ENCODE measurements around the gene SPATA25. TPM values are rescaled to one million over a fixed set of nuclear protein-coding genes. Genes with fewer than 3 reads are reported as not detected.
A peak's percentile ranks its signal among the peaks of the same experiment; 100 is the strongest.

SPATA25 gene
- total and polyA plus RNA-seq, 2 experiments from 2014 or later: 7.4 to 42.8 TPM

DNA sequence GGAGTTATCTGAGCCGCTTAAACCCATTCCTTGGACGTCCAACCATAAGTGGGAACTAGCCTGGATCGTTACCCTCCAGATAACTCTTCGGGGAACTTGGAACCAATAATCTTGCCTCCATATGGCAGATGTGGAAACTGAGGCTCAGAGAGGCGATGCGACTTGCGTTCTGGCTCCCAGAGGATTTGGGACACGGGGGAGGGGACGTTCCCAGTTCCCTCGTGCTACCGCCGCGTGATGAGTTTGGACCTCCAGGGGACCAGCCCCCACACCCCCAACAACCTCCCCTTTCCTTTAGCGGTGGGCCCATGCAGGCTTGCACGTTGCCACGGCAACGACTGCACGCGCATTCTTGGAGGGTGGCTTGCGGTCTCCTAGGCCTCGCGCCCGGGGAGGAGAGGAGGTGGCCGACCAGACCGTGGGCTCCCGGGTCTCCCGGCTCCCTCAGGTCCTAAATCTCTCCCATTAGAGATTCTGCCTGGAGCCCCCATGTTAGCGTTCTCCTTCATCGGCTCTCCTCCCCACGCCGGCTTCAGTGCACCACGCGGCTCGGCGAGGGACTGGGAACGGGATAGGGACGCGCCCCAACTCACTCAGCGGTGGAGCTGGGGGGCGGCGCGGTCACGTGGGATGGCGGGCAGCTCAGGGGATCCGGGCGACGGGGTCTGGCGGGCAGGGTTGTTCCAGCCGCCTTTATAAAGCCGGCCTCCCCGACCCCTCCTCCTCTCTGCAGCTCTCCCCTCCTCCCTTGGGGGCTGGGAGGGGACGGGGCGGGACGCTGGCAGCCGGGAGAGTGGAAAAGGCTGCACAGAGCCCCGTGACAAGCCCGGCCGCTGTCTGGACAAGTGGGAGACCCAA lies 24.3 kb upstream of the SPATA25 start, which contains the start of gene PLTP:
Gene PLTP (minus strand): TSS at position 670 of the 858 bp plus-strand sequence. CDS start 703 bp downstream, outside the sequence.
- Histone ChIP-seq H3K27ac (peak within 1 kb of the TSS; percentile 81), H3K4me1 (ENCODE audit: low read depth) (no peaks in the 10 kb centered on the region)
- TF ChIP-seq, protein P1, sequence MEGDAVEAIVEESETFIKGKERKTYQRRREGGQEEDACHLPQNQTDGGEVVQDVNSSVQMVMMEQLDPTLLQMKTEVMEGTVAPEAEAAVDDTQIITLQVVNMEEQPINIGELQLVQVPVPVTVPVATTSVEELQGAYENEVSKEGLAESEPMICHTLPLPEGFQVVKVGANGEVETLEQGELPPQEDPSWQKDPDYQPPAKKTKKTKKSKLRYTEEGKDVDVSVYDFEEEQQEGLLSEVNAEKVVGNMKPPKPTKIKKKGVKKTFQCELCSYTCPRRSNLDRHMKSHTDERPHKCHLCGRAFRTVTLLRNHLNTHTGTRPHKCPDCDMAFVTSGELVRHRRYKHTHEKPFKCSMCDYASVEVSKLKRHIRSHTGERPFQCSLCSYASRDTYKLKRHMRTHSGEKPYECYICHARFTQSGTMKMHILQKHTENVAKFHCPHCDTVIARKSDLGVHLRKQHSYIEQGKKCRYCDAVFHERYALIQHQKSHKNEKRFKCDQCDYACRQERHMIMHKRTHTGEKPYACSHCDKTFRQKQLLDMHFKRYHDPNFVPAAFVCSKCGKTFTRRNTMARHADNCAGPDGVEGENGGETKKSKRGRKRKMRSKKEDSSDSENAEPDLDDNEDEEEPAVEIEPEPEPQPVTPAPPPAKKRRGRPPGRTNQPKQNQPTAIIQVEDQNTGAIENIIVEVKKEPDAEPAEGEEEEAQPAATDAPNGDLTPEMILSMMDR (IDR thresholded peaks at IDR 0.05; ENCODE audit: low read depth, low read length): no peak

DNA sequence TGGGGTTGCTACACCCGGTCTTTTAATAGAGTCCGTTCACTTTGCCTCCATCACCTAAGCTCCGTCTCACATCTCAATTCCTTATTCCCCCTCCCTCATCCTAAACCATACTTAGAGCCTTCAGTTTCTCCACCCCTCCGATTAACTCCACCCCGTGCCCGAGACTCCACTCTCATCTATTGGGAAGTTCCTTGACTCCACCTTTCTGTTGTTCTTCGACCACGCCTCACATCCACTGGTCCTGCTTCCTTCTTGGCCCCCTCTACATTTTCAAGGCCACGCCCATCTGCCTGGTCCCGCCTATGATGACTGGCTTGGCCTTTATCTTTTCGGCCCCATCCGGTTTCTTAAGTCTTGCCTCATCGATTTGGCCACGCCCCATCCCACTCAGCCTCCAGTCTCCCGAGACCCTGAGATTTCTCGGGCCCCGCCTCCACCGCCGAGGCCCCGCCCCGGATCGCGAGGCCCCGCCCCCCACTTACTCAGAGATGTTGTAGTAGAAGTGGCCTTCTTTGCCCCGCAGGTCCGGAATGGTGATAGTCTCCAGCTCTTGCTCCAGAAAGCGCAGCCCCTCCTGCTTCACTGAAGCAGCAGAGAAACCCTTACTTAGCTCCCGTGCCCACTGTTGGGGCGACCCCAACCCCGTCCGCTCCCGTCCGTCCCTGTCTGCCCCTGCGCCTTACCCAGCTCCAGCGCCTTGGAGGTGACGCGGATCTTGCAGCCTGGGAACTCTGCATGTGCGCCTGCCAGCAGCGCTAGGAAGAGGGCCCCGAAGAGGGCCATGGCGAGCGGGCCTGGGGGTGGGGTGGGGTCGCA lies 23.5 kb upstream of the SPATA25 start:
- Histone ChIP-seq H3K27ac (peak overlapping the region; percentile 81), H3K27me3 (no peaks in the 10 kb centered on the region), H3K9me3 (ENCODE audit: low read depth) (no peaks in the 10 kb centered on the region), H3K4me3 (peak overlapping the region; percentile 40), H3K36me3 (peaks cover 6% of the 10 kb centered on the region), H3K4me1 (ENCODE audit: low read depth) (no peaks in the 10 kb centered on the region)
- TF ChIP-seq, protein P1 (IDR thresholded peaks at IDR 0.05; ENCODE audit: low read depth, low read length): no peak
- peak; percentile 99 to 100 for DNase-seq (ENCODE audit: low read depth in 1 of 2, low spot score in 1 of 2)

More for the DNA sequence above, 24.3 kb upstream of the SPATA25 start, which contains the start of gene PLTP:
- no peaks in the 10 kb centered on the region for H3K27me3 ChIP-seq
- peak within 1 kb of the TSS; percentile 40 for H3K4me3 ChIP-seq
- no peaks in the 10 kb centered on the region for H3K9me3 ChIP-seq (ENCODE audit: low read depth)
- peak; percentile 85 to 86 for DNase-seq (ENCODE audit: low read depth in 1 of 2, low spot score in 1 of 2)
- peaks cover 2% of the 10 kb centered on the region for H3K36me3 ChIP-seq

DNA sequence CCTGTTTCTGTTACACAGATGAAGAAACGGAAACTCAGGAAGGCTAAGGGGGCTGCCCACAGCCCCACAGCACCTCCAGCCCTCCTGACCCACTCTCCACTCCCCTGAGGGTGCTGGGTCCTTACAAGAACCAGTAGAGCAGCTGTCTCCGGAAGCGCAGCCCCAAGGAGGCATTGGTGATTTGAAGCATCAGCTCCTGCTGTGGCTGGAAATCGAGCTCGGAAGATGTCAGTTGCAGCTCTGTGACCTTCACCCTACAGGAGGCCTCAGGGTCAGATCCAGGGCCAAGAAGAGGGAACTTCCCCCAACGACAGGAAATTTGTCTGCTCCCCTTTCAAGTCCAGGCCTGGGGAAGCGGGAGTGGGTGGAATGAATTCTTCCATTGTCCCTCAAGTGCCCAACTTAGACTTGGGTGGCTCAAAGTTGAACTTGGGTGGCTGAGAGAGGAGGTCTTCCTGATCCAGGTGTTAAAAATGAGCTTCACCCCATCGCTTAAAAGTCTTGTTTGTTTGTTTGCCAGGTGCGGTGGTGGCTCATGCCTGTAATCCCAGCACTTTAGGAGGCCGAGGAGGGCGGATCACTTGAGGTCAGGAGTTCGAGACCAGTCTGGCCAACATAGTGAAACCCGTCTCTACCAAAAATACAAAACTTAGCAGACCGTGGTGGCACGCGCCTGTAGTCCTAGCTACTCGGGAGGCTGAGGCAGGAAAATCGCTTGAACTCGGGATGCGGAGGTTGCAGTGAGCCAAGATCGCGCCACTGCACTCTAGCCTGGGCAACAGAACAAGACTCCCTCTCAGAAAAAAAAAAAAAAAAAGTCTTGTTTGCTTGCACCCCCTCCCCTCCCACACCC lies 22.6 kb upstream of the SPATA25 start:
- Histone ChIP-seq H3K4me1 (ENCODE audit: low read depth) (no peaks in the 10 kb centered on the region), H3K27me3 (no peaks in the 10 kb centered on the region), H3K36me3 (peaks cover 15% of the 10 kb centered on the region), H3K27ac (no peak overlapping the region), H3K9me3 (ENCODE audit: low read depth) (no peaks in the 10 kb centered on the region), H3K4me3 (no peak overlapping the region)
- TF ChIP-seq, protein P1 (IDR thresholded peaks at IDR 0.05; ENCODE audit: low read depth, low read length): no peak
- DNase-seq (ENCODE audit: low read depth in 1 of 2, low spot score in 1 of 2): no peak

DNA sequence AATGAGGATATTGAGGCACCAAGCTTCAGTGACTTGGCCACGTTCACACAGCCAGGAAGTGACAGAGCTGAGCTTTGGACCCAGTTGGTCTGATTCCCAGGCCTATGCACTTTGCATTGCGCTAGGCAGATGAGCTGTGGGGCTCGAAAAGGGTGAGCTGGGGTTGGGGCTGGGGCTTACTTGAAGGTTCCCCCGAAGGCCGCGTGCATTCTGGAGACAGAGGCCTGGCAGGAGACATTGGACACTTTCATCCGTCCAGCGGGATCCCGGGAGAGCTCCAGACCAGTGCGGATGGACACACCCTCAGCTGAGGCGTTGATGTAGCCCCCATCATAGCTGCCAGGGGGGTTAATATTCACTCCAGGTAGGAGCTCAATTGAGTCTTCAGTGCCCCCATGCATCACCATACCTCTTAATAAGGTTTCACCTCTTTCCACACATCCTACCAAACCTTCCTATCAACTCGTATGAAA lies 21.9 kb upstream of the SPATA25 start:
- no peak for DNase-seq (ENCODE audit: low read depth in 1 of 2, low spot score in 1 of 2)
- Histone ChIP-seq H3K9me3 (ENCODE audit: low read depth) (no peaks in the 10 kb centered on the region), H3K36me3 (peaks cover 20% of the 10 kb centered on the region), H3K4me1 (ENCODE audit: low read depth) (no peaks in the 10 kb centered on the region), H3K27ac (no peak overlapping the region), H3K4me3 (no peak overlapping the region), H3K27me3 (no peaks in the 10 kb centered on the region)
- TF ChIP-seq, protein P1 (IDR thresholded peaks at IDR 0.05; ENCODE audit: low read depth, low read length): no peak

DNA sequence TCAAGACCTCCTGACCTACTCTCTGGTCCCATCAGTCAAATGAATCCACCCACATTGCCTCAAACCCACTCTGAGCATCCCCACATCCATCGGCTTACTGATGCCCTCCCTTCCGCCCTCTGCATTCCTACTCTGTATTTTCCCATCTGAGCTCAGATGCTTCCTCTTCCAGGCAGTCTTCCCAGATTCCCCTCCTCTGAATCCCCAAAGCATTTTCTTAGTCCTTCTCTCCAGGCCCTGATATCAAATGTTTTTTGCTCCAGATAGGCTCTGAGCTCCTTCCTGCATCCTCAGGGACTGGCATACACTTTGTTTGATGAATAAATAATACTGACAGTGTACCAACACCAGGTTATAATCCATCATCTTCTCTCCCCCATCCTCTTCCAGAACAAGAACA lies 20.7 kb upstream of the SPATA25 start:
- H3K27ac ChIP-seq: no peak overlapping the region
- no peaks in the 10 kb centered on the region for H3K9me3 ChIP-seq (ENCODE audit: low read depth)
- TF ChIP-seq, protein P1 (IDR thresholded peaks at IDR 0.05; ENCODE audit: low read depth, low read length): no peak
- DNase-seq (ENCODE audit: low read depth in 1 of 2, low spot score in 1 of 2): no peak
- H3K36me3 ChIP-seq: peaks cover 29% of the 10 kb centered on the region
- no peaks in the 10 kb centered on the region for H3K4me1 ChIP-seq (ENCODE audit: low read depth)
- no peaks in the 10 kb centered on the region for H3K27me3 ChIP-seq
- no peak overlapping the region for H3K4me3 ChIP-seq
